ENCODE measurements around the gene CASK. TPM values are rescaled to one million over a fixed set of nuclear protein-coding genes. Genes with fewer than 3 reads are reported as not detected.

CASK gene
- total RNA-seq, 1 experiment from 2014 or later = 29.4 TPM

DNA sequence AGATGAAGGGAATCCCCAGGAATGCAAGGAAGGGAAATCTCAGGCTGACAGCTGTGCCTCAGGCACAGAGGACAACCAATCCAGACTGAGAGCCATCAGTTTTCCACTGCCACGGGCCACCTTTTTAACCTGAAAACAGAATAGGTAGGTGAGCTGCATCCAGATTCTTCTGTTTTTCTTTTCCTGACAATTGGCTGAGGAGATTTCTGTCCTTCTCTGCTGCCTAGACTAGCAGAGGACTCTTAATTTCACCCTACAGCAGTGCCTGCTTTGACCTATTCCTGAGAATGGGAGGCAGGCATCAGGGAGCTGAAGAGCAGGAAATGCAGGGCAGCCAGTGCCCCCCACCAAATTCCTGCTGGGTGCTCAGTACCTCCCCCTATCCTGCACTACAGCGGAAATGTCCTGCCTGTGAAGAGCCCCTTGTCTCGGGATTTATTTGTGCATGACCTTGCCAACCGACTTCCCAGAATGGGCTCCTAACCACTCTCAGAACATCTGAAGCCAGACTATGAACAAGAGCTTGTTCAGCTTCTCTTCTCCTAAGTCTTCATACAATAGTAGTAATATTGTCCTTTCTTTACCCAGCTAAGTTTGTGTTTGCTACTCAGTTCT, 65.1 kb downstream of the CASK start:
- DNase-seq = no peak
- ChIA-PET POLR2A (ENCODE audit: unreplicated experiment) (no interaction called here), CTCF (no interaction called here)
- Histone ChIP-seq H3F3A (ENCODE audit: insufficient read depth, low read depth) (no peaks in the 10 kb centered on the region), H3K27me3 (ENCODE audit: insufficient read depth, low read depth) (no peaks in the 10 kb centered on the region), H3K4me3 (no peak overlapping the region), H2AFZ (no peak overlapping the region), H3K36me3 (ENCODE audit: low read depth) (no peaks in the 10 kb centered on the region), H3K4me1 (replicated peaks; ENCODE audit: insufficient read depth) (no peaks in the 10 kb centered on the region), H3K9me3 (ENCODE audit: insufficient read depth, low read depth) (no peaks in the 10 kb centered on the region), H3K27ac (no peak overlapping the region), H4K20me1 (ENCODE audit: insufficient read depth) (no peaks in the 10 kb centered on the region), H3K79me2 (ENCODE audit: low read depth) (no peaks in the 10 kb centered on the region), H3K4me2 (no peak overlapping the region), H3K9me2 (ENCODE audit: insufficient read depth) (no peaks in the 10 kb centered on the region)
- TF ChIP-seq, protein P1, sequence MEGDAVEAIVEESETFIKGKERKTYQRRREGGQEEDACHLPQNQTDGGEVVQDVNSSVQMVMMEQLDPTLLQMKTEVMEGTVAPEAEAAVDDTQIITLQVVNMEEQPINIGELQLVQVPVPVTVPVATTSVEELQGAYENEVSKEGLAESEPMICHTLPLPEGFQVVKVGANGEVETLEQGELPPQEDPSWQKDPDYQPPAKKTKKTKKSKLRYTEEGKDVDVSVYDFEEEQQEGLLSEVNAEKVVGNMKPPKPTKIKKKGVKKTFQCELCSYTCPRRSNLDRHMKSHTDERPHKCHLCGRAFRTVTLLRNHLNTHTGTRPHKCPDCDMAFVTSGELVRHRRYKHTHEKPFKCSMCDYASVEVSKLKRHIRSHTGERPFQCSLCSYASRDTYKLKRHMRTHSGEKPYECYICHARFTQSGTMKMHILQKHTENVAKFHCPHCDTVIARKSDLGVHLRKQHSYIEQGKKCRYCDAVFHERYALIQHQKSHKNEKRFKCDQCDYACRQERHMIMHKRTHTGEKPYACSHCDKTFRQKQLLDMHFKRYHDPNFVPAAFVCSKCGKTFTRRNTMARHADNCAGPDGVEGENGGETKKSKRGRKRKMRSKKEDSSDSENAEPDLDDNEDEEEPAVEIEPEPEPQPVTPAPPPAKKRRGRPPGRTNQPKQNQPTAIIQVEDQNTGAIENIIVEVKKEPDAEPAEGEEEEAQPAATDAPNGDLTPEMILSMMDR (conservative IDR thresholded peaks at IDR 0.05) = no peak
- TF ChIP-seq EZH2 (IDR thresholded peaks at IDR 0.05; ENCODE audit: low read depth) = no peak
- no TSS peak for BruUV-seq (replicated peaks)
- intact Hi-C loops (cut with micrococcal nuclease; ENCODE audit: unreplicated experiment) = no loop called here

DNA sequence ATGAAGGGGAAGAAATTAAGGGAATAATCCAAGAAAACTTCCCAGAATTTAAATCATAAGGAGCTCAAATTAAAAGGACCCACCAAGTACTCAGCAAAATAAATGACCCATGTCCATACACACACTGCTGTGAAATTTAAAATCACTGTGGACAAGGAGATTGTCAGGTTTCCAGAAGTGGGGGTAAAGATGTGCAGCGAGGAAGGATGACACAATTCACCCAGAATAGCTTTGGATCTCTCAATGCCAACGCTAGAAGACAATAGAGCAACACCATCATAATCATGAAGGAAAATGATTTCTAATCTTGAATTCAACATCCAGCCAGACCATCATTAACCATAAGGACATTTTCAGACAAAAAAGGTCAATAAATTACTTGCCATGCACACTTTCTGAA, 65.7 kb downstream of the CASK start:
- intact Hi-C loops (cut with micrococcal nuclease; ENCODE audit: unreplicated experiment) = no loop called here
- no peaks in the 10 kb centered on the region for H3K79me2 ChIP-seq (ENCODE audit: low read depth)
- CTCF ChIA-PET = no interaction called here
- no peaks in the 10 kb centered on the region for H4K20me1 ChIP-seq (ENCODE audit: insufficient read depth)
- H3K27ac ChIP-seq = no peak overlapping the region
- H3K9me3 ChIP-seq (ENCODE audit: insufficient read depth, low read depth) = no peaks in the 10 kb centered on the region
- H3K4me1 ChIP-seq (replicated peaks; ENCODE audit: insufficient read depth) = no peaks in the 10 kb centered on the region
- no peak for DNase-seq
- BruUV-seq (replicated peaks) = no TSS peak
- no peaks in the 10 kb centered on the region for H3K36me3 ChIP-seq (ENCODE audit: low read depth)
- H3K4me2 ChIP-seq = no peak overlapping the region
- POLR2A ChIA-PET (ENCODE audit: unreplicated experiment) = no interaction called here
- no peaks in the 10 kb centered on the region for H3K9me2 ChIP-seq (ENCODE audit: insufficient read depth)
- H2AFZ ChIP-seq = no peak overlapping the region
- TF ChIP-seq EZH2 (IDR thresholded peaks at IDR 0.05; ENCODE audit: low read depth) = no peak
- TF ChIP-seq, protein P1 (conservative IDR thresholded peaks at IDR 0.05) = no peak
- no peaks in the 10 kb centered on the region for H3F3A ChIP-seq (ENCODE audit: insufficient read depth, low read depth)
- H3K4me3 ChIP-seq = no peak overlapping the region
- no peaks in the 10 kb centered on the region for H3K27me3 ChIP-seq (ENCODE audit: insufficient read depth, low read depth)

DNA sequence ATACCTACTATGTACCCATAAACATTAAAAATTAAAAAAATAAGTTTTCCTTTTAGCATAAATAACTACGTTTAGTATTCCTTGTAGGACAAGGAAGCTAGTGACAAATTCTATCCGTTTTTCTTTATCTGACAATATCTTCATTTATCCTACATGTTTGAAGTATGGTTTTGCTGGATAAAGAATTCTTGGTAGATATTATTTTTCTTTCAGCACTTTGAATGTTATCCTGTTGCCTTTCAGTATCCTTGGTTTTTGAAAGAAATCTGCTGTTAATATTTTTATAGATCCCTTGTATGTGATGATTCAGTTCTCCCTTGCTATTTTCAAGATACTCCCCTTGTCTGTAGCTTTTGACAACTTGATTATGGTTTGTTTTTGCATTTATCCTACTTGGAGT, 76.6 kb downstream of the CASK start:
- Histone ChIP-seq H3F3A (ENCODE audit: insufficient read depth, low read depth) (no peaks in the 10 kb centered on the region), H3K36me3 (ENCODE audit: low read depth) (no peaks in the 10 kb centered on the region), H3K79me2 (ENCODE audit: low read depth) (no peaks in the 10 kb centered on the region), H4K20me1 (ENCODE audit: insufficient read depth) (no peaks in the 10 kb centered on the region), H3K27me3 (ENCODE audit: insufficient read depth, low read depth) (no peaks in the 10 kb centered on the region), H2AFZ (no peak overlapping the region), H3K9me2 (ENCODE audit: insufficient read depth) (no peaks in the 10 kb centered on the region), H3K4me3 (no peak overlapping the region), H3K4me1 (replicated peaks; ENCODE audit: insufficient read depth) (no peaks in the 10 kb centered on the region), H3K27ac (no peak overlapping the region), H3K9me3 (ENCODE audit: insufficient read depth, low read depth) (no peaks in the 10 kb centered on the region), H3K4me2 (no peak overlapping the region)
- intact Hi-C loops (cut with micrococcal nuclease; ENCODE audit: unreplicated experiment) = no loop called here
- ChIA-PET CTCF (no interaction called here), POLR2A (ENCODE audit: unreplicated experiment) (no interaction called here)
- TF ChIP-seq, protein P1 (conservative IDR thresholded peaks at IDR 0.05) = no peak
- no peak for TF ChIP-seq EZH2 (IDR thresholded peaks at IDR 0.05; ENCODE audit: low read depth)
- no TSS peak for BruUV-seq (replicated peaks)
- no peak for DNase-seq

Data from PC-9 (cell line).